B cell (primary cell): ENCODE measurements around the gene ZNF385A. TPM values are rescaled to one million over a fixed set of nuclear protein-coding genes. Genes with fewer than 3 reads are reported as not detected.

ENCODE experiments used
- ATAC-seq: fragments of 200-7000 bp; cut with Tn5 transposase; one replicate; pipeline ENCODE4 v1.10.0; 2021; ENCODE audit warnings: low read depth, mild to moderate bottlenecking, moderate number of reproducible peaks, moderate library complexity
- CTCF ChIA-PET: fragments of 350-600 bp; sonication (Branson Sonifier 250); formaldehyde crosslinking; loops from one replicate; lab custom pipeline; 2021; ENCODE audit warnings: antibody characterized with exemption, inconsistent platforms; lab: Charles Lee
- POLR2A ChIA-PET: fragments of 350-600 bp; sonication (Branson Sonifier 250); formaldehyde crosslinking; loops from one replicate; lab custom pipeline; 2021; ENCODE audit warnings: antibody characterized with exemption; lab: Charles Lee
- DNase-seq: peaks from one replicate; pipeline ENCODE4 v3.0.0; 2013
- H2AFZ ChIP-seq: 2 replicates; pipeline ENCODE4 v1.6.1; 2012; ENCODE audit warnings: mild to moderate bottlenecking, low read depth, low read length; ENCODE audit not compliant: insufficient read depth, poor library complexity, severe bottlenecking
- H3K27ac ChIP-seq, 2 donors: 1 replicate in 1 of 2; 2 replicates in 1 of 2; pipeline ENCODE4 v1.5.1; 2012 to 2013; ENCODE audit warnings: low read length in 2 of 2, mild to moderate bottlenecking in 2 of 2, moderate library complexity in 1 of 2
- H3K27me3 ChIP-seq, 4 experiments: fragments of 200-600 bp in 1 of 4; sonication (generic) in 1 of 4; replicated peaks in 1 of 4; 1 replicate in 2 of 4; 2 replicates in 2 of 4; pipeline versions ENCODE4 v1.6.1 to v1.7.0; 2013 to 2016; ENCODE audit warnings: low read length in 3 of 4, mild to moderate bottlenecking in 2 of 4, mixed read lengths in 1 of 4, moderate library complexity in 1 of 4; ENCODE audit not compliant: insufficient read depth in 4 of 4, control insufficient read depth in 3 of 4; ENCODE audit errors: control extremely low read depth in 1 of 4
- H3K36me3 ChIP-seq, 2 experiments: replicated peaks in 1 of 2; 1 replicate in 1 of 2; 2 replicates in 1 of 2; pipeline versions ENCODE4 v1.6.1 to v1.7.1; 2013; ENCODE audit warnings: low read length in 1 of 2; ENCODE audit not compliant: insufficient read depth in 2 of 2, control insufficient read depth in 1 of 2; ENCODE audit errors: control extremely low read depth in 1 of 2, extremely low read depth in 1 of 2
- H3K4me1 ChIP-seq, 2 donors: fragments of 200-600 bp in 1 of 2; sonication (generic) in 1 of 2; 1 replicate in 1 of 2; 2 replicates in 1 of 2; pipeline versions ENCODE4 v1.5.1 to v1.6.1; 2013 to 2017; ENCODE audit warnings: low read length in 2 of 2; ENCODE audit not compliant: control insufficient read depth in 2 of 2, insufficient read depth in 2 of 2
- H3K4me2 ChIP-seq: replicated peaks from 2 replicates; pipeline ENCODE3; 2012; ENCODE audit warnings: mild to moderate bottlenecking, low read depth, low read length; ENCODE audit not compliant: poor library complexity, severe bottlenecking
- H3K4me3 ChIP-seq, 5 experiments: fragments of 200-600 bp in 1 of 5; sonication (generic) in 1 of 5; 1 replicate in 3 of 5; 2 replicates in 2 of 5; pipeline versions ENCODE4 v1.5.1 to v1.7.0; 2011 to 2016; ENCODE audit warnings: low read length in 4 of 5, mild to moderate bottlenecking in 4 of 5, low read depth in 2 of 5, control low read depth in 1 of 5, moderate library complexity in 1 of 5; ENCODE audit not compliant: insufficient read depth in 1 of 5; ENCODE audit errors: control extremely low read depth in 1 of 5, extremely low read depth in 1 of 5
- H3K79me2 ChIP-seq: fragments of 200-600 bp; sonication (generic); one replicate; pipeline ENCODE4 v1.6.0; 2016; ENCODE audit warnings: low read length; ENCODE audit not compliant: control insufficient read depth, insufficient read depth
- H3K9ac ChIP-seq: fragments of 200-600 bp; sonication (generic); 2 replicates; pipeline ENCODE4 v1.6.1; 2017; ENCODE audit warnings: mild to moderate bottlenecking, low read length, moderate library complexity
- H3K9me3 ChIP-seq, 3 donors: one replicate each; pipeline versions ENCODE4 v1.6.1 to v1.7.1; 2013; ENCODE audit warnings: low read length in 2 of 3; ENCODE audit not compliant: control insufficient read depth in 2 of 3, insufficient read depth in 1 of 3; ENCODE audit errors: control extremely low read depth in 1 of 3
- H4K20me1 ChIP-seq: 2 replicates; pipeline ENCODE4 v1.6.0; 2012; ENCODE audit warnings: mild to moderate bottlenecking, low read length; ENCODE audit not compliant: insufficient read depth, control insufficient read depth, poor library complexity, severe bottlenecking
- H3K27ac Mint-ChIP-seq: one replicate; pipeline ENCODE4 v1.8.0; 2021; ENCODE audit warnings: mixed read lengths
- H3K27me3 Mint-ChIP-seq: one replicate; pipeline ENCODE4 v1.8.0; 2021; ENCODE audit warnings: mixed read lengths
- H3K4me1 Mint-ChIP-seq: one replicate; pipeline ENCODE4 v1.8.0; 2021; ENCODE audit warnings: mixed read lengths
- H3K4me3 Mint-ChIP-seq: one replicate; pipeline ENCODE4 v1.8.0; 2021; ENCODE audit warnings: mixed read lengths
- H3K9me3 Mint-ChIP-seq: one replicate; pipeline ENCODE4 v1.8.0; 2022; ENCODE audit warnings: mixed read lengths; ENCODE audit not compliant: insufficient read depth
- EZH2 ChIP-seq: IDR thresholded peaks from 2 replicates; pipeline ENCODE4 v1.6.1; 2012; ENCODE audit warnings: borderline replicate concordance, low read depth, mild to moderate bottlenecking, moderate library complexity, low read length; ENCODE audit not compliant: insufficient read depth, poor library complexity, severe bottlenecking
- WGBS: methylation state at CpG from one replicate; pipeline ENCODE4 v1.1.5; 2013; ENCODE audit warnings: missing lambda C conversion rate; ENCODE audit not compliant: insufficient coverage; 5-methylcytosine and 5-hydroxymethylcytosine counted together
- intact Hi-C: fragments of 100-400 bp; cut with micrococcal nuclease; formaldehyde crosslinking; loops from one replicate; pipeline ENCODE4 v1.10.0; 2022
- polyA plus RNA-seq: library from polyadenylated mRNA; depleted of rRNA; stranded (reverse); fragments of >200 nt; gene quantifications from 2 replicates; pipeline ENCODE4 v1.2.3, GENCODE V29; 2012
- total RNA-seq, 2 donors: library from RNA; stranded (reverse); fragments of 120-200 nt in 1 of 2; gene quantifications; 1 replicate in 1 of 2; 2 replicates in 1 of 2; pipeline versions ENCODE4 v1.2.3 to v1.2.4, GENCODE V29; 2013 to 2022
- TF ChIP-seq, protein P1 (sequence below): fragments of 200-600 bp; IDR thresholded peaks from one replicate; pipeline ENCODE4 v1.8.0; 2022; ENCODE audit warnings: antibody characterized with exemption, mild to moderate bottlenecking

Gene ZNF385A
- total and polyA plus RNA-seq, 2 donors (not counting 1 experiment from before 2014, with no cell fraction given) = 4.9 to 5.1 TPM

- H3K27me3 ChIP-seq = peaks cover 0 to 36% (median 4%) of the 10 kb centered on the region in 4 experiments
- no peak for TF ChIP-seq EZH2
- H3K27ac ChIP-seq = no peak overlapping the region
- intact Hi-C loops = no loop called here
- ChIA-PET POLR2A (no interaction called here), CTCF (interaction anchor here (0.6 to 34.5 kb wide), 5 partner anchors 11 to 415 kb away, joined by 3 to 1030 read pairs (median 4); no protein-coding TSS in a partner anchor)
- ATAC-seq = no peak
- Mint-ChIP-seq H3K9me3 (no peaks in the 10 kb centered on the region), H3K27me3 (peaks cover 60% of the 10 kb centered on the region), H3K4me3 (no peak overlapping the region), H3K27ac (no peak overlapping the region), H3K4me1 (peaks cover 14% of the 10 kb centered on the region)
- DNase-seq = no peak
- no peak overlapping the region for H3K4me2 ChIP-seq
- H3K79me2 ChIP-seq = no peaks in the 10 kb centered on the region
- no peak overlapping the region for H3K9ac ChIP-seq
- no peaks in the 10 kb centered on the region for H4K20me1 ChIP-seq
- WGBS = 82% methylated on average over 1 of the region's 4 CpGs
- no peak overlapping the region for H3K4me3 ChIP-seq
- no peak overlapping the region for H2AFZ ChIP-seq
- H3K36me3 ChIP-seq = no peaks in the 10 kb centered on the region
- peaks cover 6% of the 10 kb centered on the region in 2 donors for H3K4me1 ChIP-seq
- H3K9me3 ChIP-seq = no peaks in the 10 kb centered on the region
Observed at GRCh38 chr12:54427106-54427505, 42.6 kb upstream of the ZNF385A start.

GRCh38 chr12:54426690-54427089 lies 42.2 kb upstream of the ZNF385A start:
- intact Hi-C loops = no loop called here
- CTCF ChIA-PET = interaction anchor here (0.6 to 34.5 kb wide), 3 partner anchors 12 to 26 kb away, joined by 4 to 1030 read pairs (median 35); no protein-coding TSS in a partner anchor
- H2AFZ ChIP-seq = no peak overlapping the region

More at GRCh38 chr12:54426690-54427089, 42.2 kb upstream of the ZNF385A start:
- no peaks in the 10 kb centered on the region for H3K79me2 ChIP-seq
- H3K27me3 Mint-ChIP-seq = peaks cover 56% of the 10 kb centered on the region
- peaks cover 12% of the 10 kb centered on the region for H3K4me1 Mint-ChIP-seq
- H3K27ac Mint-ChIP-seq = no peak overlapping the region
- no peak overlapping the region for H3K4me2 ChIP-seq
- no peaks in the 10 kb centered on the region for H3K9me3 Mint-ChIP-seq
- DNase-seq = no peak
- no peaks in the 10 kb centered on the region for H3K9me3 ChIP-seq
- peaks cover 6% of the 10 kb centered on the region in 2 donors for H3K4me1 ChIP-seq
- no peak overlapping the region for H3K27ac ChIP-seq
- ATAC-seq = no peak
- no CpG with 5 or more reads among the region's 3 CpGs for WGBS
- no peaks in the 10 kb centered on the region for H4K20me1 ChIP-seq
- no peak overlapping the region for H3K9ac ChIP-seq
- no peak for TF ChIP-seq EZH2
- TF ChIP-seq, protein P1, sequence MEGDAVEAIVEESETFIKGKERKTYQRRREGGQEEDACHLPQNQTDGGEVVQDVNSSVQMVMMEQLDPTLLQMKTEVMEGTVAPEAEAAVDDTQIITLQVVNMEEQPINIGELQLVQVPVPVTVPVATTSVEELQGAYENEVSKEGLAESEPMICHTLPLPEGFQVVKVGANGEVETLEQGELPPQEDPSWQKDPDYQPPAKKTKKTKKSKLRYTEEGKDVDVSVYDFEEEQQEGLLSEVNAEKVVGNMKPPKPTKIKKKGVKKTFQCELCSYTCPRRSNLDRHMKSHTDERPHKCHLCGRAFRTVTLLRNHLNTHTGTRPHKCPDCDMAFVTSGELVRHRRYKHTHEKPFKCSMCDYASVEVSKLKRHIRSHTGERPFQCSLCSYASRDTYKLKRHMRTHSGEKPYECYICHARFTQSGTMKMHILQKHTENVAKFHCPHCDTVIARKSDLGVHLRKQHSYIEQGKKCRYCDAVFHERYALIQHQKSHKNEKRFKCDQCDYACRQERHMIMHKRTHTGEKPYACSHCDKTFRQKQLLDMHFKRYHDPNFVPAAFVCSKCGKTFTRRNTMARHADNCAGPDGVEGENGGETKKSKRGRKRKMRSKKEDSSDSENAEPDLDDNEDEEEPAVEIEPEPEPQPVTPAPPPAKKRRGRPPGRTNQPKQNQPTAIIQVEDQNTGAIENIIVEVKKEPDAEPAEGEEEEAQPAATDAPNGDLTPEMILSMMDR = no peak
- H3K27me3 ChIP-seq = peaks cover 0 to 35% (median 4%) of the 10 kb centered on the region in 4 experiments
- H3K4me3 ChIP-seq = no peak overlapping the region
- POLR2A ChIA-PET = no interaction called here
- H3K4me3 Mint-ChIP-seq = no peak overlapping the region
- no peaks in the 10 kb centered on the region for H3K36me3 ChIP-seq
